KOPT-K1 (cell line): Measurements from ENCODE around the gene MALL.
"Not testable (repeated sequence)": the region's sequence is repeated elsewhere in the genome, so short reads cannot be mapped to it uniquely, and the experiment has no call there.

Experiments
- H3K27ac ChIP-seq: fragments of 200-600 bp; sonication (generic); 2 replicates; pipeline ENCODE4 v1.5.1; 2016; ENCODE audit warnings: antibody characterized with exemption, mild to moderate bottlenecking, low read depth, low read length; ENCODE audit not compliant: poor library complexity, severe bottlenecking
- H3K36me3 ChIP-seq: fragments of 200-600 bp; sonication (generic); 2 replicates; pipeline ENCODE4 v1.5.1; 2017; ENCODE audit warnings: antibody characterized with exemption, mild to moderate bottlenecking, low read length, moderate library complexity; ENCODE audit not compliant: insufficient read depth
- H3K9me3 ChIP-seq: fragments of 200-600 bp; sonication (generic); 2 replicates; pipeline ENCODE4 v1.5.1; 2017; ENCODE audit warnings: antibody characterized with exemption, low read length, mild to moderate bottlenecking; ENCODE audit not compliant: insufficient read depth, poor library complexity, severe bottlenecking

The MALL gene

DNA sequence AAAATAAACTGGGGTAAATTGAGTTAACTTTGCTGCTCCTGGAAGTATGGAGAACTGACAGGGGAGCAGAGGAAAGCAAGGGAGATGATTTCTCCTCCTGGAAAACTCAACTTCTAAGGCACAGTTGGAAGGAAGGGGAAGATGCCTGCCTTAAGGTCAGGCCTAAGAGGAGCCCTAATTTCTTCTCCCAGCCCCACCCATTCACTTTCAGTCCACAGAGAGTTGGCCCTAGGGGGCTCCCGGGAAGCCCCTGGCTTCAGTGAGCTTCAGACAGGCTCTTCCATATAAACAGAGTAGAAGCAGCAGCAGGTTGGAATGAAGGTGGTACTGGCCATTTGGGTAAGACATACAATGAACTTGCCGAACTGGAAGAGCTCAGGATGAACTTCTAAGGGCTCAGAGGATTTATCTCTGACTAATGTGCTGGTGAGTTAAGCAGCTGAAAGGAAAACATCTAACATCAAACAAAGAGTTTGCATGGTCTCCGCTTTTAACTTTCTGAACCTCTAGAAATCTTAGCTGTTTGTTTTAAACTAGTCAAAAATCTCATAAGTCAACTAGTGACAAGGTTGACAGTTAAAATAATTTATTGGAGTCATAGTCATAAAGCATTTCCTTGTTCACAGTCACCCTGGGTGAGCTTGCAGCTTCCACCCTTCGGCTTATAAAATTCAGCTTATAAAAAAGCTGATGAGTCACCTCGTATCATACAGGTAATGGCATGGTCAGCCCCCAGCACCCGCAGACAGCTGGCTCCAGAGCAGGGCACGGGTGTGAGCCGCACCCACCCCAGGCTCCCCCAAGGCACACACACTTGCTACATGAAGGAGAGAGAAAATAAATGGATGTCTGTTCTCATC lies 9.8 kb downstream of the MALL start:
- Histone ChIP-seq H3K36me3 (no peaks in the 10 kb centered on the region), H3K9me3 (peaks cover 16% of the 10 kb centered on the region), H3K27ac (no peak overlapping the region)

DNA sequence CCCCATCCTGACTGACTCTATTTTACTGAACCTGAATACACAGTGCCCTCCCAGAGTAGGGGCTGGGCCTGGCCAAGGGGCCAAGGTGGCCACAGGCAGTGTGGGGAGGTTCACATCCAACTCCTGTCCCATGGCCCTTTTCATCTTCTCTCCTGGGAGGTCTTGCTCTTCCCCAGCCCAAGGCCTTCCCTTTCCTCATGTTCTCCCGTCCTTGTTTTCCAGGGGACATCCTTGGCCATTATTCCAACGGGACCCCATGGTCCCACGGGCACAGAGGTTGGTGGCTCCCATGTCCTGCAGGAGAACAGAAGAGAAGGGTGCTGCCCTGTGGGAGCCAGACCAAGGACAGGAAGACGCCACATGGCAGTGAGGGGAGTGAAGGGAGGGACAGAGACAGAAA lies 10.4 kb downstream of the MALL start:
- peaks cover 16% of the 10 kb centered on the region for H3K9me3 ChIP-seq
- H3K36me3 ChIP-seq: no peaks in the 10 kb centered on the region
- no peak overlapping the region for H3K27ac ChIP-seq

DNA sequence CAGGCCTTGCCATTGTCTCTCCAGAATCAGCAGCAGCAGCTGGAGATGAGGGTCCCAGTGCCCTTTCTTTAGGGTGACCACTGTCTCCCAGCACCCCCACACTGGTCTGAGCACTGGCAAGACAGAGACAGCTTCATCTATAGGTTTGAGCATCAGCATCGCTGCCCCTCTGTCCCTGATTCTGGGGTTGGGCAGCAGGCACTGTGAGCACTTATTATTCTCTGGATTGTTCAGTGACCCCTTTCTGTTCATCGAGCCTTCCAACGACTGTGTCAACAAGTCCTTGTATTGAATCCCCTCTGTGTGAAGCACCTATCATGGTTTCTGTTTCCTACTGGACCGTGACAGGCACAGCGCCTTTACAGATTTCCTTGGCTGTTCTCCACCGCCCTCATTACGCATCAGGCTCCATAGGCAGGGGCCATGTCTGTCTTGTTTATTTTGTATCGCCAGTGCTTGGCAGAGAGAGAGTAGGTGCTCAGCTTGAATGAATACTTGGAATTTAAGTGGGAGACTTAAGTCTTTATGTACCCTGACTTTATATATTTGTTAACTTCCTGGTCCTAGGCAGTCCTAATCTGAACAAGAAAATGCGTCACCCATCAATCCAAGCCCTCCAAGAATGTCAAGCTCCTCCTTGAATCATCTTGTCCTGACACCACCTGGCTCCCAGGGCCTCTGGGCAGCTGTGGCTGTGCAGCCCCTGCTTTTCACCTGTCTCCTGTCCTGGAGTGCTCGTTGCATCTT lies 11.4 kb downstream of the MALL start:
- no peak overlapping the region for H3K27ac ChIP-seq
- H3K9me3 ChIP-seq: peaks cover 16% of the 10 kb centered on the region
- no peaks in the 10 kb centered on the region for H3K36me3 ChIP-seq

DNA sequence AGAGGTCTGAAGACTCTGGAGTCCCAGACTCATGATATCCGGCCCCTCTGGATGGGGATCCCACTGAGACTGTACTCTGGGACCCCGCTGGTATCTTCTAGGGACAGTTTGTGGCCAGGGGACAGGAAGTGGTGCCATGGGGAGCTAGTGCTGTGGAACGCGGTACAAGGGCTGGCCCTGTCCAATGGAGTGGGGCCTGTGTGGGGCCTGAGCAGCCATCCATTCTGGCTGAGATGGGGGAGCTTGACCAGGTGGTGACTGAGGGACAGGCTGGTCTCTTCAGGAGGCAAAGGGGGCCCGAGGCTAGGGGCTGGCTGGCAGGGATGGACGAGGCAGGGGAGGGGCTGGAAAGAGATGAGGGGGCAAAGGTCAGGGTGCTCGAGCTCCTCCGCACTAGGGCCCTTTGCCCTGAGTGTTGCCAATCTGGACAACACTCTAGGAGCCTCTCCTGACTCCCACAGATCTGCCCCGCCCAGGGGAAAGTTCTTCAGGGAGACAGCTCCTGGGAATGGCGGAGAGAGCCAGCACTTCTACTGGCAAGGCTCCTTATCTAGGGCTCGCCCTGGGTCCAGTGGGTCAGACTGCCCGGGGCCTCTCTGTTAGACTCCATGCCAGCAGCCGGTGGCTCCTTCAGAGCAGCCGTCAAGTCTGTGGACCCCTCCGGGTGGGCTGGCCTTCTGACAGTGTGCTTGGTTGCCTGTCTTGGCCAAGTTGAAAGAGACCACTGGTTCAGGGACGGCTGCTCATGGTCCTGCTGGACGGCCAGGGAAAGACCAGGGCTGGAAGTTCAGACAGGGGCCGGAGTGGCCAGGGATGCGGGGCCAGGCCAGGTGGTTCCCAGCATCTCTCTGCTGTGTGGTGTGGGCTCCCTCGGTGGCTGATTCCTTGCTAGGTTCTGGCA lies 12.3 kb downstream of the MALL start:
- H3K9me3 ChIP-seq: peaks cover 13% of the 10 kb centered on the region
- no peak overlapping the region for H3K27ac ChIP-seq
- no peaks in the 10 kb centered on the region for H3K36me3 ChIP-seq

DNA sequence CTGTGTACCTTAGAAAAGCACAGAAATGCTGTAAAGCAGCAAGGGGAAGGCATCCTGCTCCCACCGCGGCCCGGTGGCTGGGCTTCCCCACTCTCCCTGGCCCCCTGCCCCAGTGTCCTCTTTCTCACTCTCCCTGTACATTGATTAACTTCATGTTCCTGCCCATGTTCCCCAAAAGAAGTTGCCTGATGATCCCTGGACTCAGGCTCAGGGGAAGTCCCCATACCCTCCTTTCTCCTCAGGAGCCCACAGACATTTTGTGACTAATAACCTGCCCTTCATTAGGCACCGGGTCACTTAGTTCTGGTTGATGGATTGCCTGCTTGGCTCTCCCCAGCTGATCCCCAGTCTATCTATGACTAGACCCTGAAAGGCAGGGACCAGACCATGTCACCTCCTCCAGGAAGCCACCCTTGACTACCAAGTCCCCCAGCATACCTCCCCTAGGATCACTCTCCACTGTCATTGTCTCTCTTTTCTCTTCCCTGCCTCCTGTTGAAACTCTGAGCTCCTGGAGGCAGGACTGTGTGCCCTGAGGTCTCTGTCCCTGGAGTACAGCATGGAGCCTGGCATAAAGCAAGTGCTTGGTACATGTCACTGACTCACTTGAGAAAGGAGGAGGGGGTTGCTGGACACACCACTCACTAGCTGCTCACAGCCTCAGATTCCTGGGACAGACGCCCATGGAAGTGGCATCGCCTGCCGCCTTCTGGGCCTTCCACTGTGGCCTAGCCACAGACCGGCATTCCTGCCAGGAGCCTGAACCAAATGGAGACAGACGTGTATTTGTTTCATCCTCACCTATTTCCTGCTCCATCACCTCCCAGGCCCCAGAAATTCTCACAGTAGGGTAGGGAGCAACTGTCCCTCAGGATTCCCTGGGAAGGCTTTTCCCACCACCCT lies 13.5 kb downstream of the MALL start:
- no peak overlapping the region for H3K27ac ChIP-seq
- H3K9me3 ChIP-seq: peaks cover 8% of the 10 kb centered on the region
- H3K36me3 ChIP-seq: no peaks in the 10 kb centered on the region

DNA sequence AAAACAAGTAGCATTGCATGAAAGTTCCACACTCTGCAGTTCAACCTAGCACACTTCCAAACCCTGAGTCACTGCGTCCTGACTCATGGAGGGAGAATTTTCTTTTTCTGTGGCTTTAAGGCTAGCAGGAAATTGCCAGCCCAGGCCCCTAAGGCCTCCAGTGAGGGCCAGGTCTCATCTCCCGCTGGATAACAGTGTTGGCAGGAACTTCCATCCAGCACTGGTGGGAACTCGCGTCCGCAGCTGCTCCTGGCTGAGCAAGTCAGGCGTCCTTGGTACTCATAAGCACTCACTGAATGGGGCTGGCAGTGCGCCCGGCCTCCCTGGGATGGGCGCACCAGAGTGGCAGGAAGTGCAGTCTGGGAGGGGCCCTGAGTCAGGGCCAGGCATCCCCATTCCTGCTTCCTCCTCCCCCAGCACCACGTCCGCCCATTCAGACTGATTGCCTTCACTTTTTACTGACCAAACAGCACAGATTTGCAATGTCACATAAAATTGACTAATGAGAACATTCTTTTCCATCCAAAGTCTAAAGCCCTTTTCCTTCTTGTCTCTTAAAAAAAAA lies 14.3 kb downstream of the MALL start:
- H3K36me3 ChIP-seq: no peaks in the 10 kb centered on the region
- H3K9me3 ChIP-seq: no peaks in the 10 kb centered on the region
- H3K27ac ChIP-seq: no peak overlapping the region

DNA sequence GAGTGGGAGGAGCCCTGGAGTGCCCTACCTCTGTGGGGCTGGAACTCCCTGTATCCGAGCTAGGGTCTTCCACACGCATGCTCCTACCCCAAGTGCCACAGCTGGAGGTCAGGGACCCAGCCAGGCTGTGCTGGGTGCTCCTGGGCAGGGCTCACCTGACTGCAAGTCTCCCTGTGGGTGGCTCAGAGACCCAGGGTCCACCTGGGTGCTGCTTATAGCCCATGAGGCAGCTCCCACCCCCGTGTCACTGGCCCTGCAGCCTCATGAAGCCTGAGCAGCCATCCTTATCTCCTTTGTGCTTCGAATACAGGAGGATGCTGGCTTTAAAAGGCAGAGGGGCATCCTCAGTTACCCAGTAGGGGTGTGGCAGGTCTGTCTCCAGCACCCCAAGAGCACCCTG lies 14.7 kb downstream of the MALL start:
- not testable (repeated sequence) for H3K27ac ChIP-seq, H3K9me3 ChIP-seq, H3K36me3 ChIP-seq

DNA sequence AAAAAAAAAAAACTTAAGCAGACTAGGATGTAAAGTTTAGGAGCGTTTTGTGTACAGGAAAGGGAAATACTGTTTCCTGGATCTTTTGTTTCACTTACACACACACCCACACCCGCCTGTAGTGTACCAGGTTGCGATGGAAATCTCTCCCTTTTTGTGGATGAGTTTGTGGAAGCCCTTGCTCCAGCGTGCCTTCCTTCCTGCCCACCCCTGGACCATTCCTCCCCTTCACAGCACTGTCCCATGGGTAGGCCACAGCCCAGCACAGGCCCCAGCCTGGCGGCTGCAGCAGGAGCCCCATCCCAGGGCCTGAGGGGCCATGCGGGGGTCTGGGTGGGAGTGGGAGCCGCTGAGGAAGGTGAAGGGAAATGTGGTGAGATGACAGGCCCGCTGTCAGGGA lies 15.1 kb downstream of the MALL start:
- Histone ChIP-seq H3K9me3 (no peaks in the 10 kb centered on the region), H3K36me3 (no peaks in the 10 kb centered on the region), H3K27ac (no peak overlapping the region)

DNA sequence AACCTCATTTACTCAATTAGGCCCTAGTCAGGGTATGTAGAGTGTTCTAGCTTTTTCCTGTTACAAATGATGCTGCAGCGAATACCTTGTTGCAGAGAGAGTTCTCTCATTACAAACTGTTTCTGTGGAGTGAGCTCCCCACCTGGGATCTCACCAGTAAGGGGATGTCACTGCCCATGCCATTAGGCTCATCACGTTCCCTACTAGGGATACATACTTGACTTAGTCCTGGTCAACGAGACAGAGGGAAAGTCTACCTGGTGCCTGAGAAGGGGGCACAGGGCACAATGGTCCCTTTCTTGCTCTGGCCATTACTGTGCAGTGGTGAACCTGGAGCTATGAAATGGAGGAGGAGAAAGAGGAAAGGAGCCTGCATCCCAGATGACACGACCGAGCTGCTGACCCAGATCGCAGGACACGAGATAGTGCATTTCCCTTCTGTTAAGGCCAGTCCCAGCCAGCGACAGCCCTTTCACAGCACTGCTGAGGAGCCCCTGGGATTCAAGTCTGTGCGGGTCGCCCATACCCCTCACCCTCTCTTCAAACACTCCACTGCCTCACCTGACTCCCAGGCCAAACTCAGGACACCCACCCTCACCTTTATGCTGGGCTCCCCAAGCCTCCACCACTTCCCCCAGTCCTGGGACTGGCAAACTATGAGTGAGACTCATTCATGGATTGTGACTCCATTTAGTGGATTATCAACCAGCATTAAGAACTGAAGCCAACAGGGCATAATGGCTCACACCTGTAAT lies 16.0 kb downstream of the MALL start:
- no peak overlapping the region for H3K27ac ChIP-seq

DNA sequence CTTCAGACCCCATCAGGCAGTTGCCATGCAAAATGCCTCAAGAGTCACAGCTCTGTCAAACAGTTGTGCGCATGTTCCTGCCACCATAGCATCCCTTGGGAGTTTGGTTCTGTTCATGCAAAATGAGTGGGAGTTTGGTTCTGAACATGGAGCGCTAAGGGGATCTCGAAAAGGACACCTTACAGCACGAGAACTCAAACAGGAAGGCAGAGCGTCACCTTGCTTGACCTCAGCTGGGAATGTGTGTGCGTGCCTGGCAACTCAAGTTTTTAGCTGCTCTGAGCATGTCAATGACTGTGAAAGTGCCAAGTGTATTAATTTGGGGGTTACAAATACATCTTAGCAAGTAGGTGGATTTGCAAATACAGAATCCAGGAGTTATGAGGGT lies 16.6 kb downstream of the MALL start:
- Histone ChIP-seq H3K36me3 (no peaks in the 10 kb centered on the region), H3K27ac (no peak overlapping the region), H3K9me3 (no peaks in the 10 kb centered on the region)

More for the DNA sequence above, 16.0 kb downstream of the MALL start:
- Histone ChIP-seq H3K36me3 (no peaks in the 10 kb centered on the region), H3K9me3 (no peaks in the 10 kb centered on the region)

DNA sequence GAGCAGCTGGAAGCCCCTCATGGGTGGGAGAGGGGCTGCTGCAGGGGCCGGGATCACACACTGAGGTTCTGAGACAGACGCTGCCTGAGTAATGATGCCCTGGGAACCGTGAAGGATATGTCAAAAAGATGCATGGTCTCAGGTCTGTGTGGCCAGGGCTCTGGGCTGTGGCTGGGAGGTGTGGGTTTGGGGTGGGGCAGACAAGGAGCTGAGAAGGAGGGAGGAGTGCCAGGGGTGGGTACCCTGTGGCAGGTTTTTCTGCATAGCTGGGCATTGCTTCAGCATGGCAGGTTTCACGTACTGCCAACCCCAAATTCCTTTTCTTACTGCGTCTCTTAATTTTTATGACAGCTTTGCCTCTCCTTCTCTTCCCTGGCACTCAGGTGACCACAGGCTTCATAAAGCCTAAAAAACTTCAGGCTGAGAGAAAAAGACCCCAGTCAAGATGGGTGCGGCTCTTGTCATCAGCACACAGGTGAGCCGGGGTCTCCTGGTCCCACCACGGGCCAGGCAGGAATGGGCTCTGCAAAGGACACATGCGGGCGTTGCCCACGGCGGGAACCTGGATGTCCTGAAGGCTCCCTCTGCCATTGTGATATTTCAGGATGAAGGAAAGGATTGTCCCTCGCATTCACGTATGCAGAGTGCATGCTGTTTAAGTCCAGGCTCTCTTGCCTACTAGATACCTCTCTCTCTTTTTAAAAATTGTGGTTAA lies 18.0 kb downstream of the MALL start:
- Histone ChIP-seq H3K27ac (no peak overlapping the region), H3K9me3 (no peaks in the 10 kb centered on the region), H3K36me3 (no peaks in the 10 kb centered on the region)

DNA sequence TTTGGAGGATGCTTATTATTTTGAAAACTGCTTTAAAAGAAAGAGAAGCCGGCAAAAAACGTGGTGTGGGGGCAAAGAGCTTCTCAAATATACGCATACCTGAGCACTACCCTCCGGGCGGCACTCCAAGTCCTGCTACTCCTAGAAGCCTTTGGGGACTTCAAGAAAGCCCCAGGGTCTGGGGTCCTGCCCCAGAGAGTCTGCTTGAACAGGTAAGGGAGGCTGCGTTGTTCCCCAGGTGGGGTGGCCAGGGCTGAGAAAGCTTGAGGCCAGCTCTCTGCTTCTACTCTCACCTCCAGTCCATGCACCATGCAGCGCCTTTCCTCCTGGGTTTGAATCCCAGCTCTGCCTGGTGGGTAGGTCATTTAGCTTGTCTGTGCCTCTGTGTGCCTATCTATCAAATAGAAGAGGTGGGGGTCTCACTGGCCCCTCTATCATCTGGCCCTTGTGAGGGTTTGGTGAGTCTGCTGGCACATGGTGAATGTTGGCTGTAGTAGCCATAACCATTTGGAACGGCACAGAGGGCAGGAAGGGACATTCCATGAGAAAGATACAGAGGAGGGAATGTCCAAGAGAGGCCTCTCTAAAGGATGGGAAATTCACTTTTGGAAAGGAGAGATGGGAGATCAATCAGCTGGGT lies 19.5 kb downstream of the MALL start:
- Histone ChIP-seq H3K27ac (no peak overlapping the region), H3K9me3 (no peaks in the 10 kb centered on the region), H3K36me3 (no peaks in the 10 kb centered on the region)
